Limb (tissue), 2 donors: Measurements from ENCODE around the gene LIN7C.

Experiments
- DNase-seq, 2 donors: peaks; one replicate each; pipeline ENCODE4 v3.0.0-alpha.2; 2016; ENCODE audit errors: extremely low spot score in 2 of 2

Gene LIN7C

DNA sequence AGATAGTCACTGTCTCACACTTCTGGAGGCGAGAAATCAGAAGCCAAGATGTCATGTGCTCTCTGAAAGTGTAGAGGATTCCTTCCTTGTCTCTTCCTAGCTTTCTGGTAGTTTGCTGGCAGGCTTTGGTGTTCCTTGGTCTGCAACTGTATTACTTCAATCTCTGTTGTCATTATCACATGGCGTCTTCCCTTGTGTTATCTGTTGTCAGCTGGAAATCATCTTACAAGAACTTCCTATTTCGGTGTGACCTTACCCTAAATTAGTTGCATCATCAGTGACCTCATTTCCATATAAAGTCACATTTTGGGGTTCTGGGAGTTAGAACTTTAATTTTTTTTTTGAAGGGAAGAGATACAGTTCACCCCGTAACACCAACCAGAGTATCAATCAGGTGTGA is 3.3 kb upstream of the LIN7C start:
- no peak for DNase-seq

DNA sequence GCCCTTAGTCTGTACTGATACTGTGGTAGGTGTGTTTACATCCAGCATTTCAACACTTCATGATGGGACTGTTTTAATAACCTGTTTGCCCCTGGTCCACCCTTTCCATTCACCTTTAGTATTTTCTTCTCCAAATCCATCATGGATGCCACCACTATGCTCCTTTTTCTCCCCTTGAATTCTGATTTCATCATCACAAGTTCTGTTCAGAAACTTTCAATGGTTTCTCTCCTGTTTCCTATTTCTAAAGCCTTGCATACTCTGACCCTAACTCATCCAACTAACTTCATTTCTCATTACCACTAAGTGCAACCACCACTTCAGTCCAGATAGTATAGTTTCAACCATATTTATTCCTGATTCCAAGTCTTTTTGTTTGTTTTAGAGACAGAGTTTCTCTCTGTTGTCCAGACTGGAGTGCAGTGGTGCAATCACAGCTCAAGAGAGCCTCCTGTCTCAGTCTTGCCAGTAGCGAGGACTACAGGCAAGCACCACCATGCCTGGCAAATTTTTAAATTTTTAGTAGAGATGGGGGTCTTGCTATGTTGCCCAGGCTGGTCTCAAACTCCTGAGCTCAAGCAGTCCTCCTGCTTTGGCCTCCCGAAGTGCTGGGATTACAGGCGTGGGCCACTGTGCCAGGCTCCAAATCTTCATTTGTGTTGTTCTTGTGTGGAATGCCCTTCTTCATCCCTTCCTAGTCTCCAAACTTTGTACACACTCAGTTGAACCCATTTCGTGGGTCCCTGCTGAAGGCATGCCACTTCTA is 1.2 kb upstream of the LIN7C start:
- no peak for DNase-seq

DNA sequence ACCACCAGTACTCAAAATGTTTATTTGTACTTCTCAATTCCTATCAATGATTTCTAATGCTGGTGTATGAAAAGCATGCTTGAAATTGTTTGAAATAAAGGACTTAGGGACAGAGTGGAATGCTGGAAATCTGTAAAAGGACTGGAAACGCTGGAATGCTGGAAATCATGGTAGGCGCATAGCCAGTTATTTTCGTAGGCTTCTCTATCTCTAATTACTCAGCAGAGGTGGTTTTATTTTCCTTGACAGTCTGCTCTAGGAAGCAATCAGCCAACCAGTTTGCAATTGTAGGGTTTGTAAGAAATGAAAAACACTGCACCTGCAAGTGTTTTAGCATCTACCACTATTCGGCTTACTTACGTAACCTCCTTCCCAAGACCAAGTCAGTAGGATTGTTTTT is 788 bp downstream of the LIN7C start:
- DNase-seq = no peak

DNA sequence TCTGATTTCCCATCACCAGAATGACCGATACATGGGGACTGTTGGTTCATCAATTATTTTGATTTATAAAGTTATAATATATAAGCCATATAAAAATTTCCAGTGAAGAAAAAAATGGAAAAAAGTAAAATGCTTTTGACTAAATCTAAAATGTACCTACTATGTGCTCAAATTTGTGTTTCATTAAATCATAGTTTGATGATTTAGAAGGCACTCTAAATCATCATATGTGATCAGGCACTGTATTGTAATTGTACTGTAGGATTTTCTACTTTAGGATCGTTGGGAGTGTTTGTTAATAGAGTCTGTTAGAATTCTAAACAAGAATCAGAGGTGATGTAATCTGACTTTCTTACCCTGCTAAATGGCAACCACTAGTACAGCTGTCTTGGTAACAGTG is 2.4 kb downstream of the LIN7C start:
- no peak for DNase-seq

DNA sequence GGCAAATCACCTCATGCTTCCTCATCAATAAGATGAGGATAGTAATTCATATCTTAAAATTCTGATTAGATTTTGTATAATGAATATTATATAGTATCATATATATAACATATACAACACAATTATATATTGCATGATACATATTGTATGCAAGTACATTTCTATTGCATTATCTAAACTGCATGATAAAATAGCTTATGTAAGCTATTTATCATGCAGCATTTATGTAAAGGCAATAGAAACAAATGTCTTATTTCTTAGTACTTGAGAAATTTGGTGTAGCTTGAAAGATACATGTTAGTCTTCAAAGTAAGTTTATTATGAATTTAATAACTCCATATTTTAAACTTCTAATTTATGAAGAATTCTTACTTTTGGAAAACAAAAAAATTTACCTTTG is 5.5 kb downstream of the LIN7C start:
- no peak for DNase-seq

DNA sequence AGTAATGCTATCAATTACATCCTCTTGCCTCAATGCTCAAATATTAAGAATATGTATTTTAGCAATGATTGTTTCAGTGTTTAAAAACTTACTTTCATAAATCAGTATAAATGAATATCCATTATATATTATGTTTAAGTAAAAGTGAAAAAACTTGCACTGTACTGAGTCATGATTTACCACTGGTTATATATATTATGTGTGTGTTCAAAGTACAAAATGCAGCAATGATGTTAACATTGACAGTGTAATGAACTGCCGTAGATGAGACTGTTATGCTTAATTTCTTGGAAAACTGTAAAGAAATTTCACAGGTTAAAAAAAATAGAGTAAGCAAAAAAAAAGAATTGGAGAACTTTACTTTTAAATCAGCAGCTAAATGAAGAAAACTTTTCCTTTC is 8.7 kb downstream of the LIN7C start:
- no peak for DNase-seq

DNA sequence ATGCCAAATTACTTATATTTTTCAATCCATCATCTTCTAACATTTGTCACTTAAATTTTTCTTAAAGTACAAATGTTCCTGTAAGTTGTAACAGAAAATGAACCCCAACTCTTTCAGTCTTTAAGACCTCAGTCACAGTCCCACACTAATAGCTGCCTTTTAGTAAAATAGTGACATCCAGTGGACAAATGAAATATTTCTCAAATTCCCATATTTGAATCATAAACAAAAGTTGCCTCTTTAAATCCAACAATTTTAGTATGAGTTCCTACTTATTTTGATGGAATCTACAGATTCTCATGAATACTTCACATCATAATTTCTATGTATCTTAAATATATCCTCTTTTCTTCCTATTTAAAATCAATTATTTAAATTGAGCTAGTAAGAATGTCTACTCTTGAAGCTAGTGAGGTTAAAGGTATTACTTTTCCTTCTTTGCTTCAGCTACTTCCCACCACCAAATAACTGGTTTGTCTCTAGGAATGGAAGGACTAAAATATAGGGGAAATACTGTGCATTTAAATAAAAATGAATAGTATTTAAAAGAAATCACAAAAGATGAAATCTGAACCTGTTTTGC is 9.2 kb downstream of the LIN7C start:
- no peak for DNase-seq

DNA sequence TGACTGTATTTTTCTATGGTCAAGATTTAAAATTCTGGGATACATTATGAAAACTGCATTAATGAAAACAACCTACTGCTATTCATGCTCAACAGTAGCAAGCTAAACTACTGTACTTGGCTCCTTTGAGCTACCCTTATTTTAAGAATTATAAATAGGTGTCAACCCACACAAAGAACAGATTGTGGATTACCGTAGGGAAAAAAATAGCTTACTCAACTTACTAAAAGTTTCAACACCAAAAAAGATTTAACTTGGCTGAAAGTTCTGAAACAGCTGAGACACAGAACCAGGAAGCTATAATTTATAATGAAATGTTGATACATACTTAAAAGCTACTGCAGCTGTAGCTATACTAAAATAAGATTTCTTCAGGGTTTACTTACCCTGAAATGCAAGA is 10.1 kb downstream of the LIN7C start:
- no peak for DNase-seq

DNA sequence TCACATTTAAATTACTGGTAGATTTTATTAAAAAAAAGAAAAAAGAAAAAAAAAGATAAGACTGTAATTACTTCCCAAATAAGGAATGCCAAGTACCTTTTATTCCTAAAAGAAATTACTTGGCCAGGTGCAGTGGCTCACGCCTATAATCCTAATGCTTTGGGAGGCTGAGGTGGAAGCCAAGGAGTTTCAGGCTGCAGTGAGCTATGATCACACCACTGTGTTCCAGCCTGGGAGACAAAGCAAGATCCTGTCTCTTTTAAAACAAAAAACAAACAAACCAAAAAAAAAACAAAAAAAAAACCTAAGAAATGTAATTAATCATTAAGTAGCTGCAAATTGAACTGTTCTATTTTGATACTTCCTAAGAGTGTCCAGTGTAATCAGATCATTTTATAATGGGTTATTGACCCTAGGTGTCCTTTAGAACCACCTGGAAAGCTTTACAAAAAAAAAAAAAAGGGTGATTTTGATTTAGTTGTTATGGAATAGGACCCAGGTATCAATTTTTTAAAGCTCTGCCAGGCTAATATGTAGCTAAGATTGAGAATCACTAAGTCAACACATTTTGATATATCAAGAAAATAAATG is 10.8 kb downstream of the LIN7C start:
- DNase-seq = no peak

DNA sequence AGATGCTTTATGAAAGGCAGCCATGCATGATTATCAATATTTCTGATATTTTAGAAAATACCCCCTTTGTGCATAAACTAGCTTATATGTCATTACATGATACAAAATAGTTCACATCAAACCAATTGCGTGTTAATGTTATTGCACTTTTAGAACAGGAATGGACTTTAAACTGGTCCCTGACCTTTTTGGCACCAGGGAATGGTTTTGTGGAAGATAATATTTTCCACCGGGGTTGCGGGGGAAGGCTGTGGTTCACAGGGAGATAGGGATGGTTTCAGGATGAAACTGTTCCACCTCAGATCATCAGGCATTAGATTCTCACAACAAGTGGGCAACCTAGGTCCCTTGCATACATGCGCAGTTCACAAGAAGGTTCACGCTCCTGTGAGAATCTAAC is 17.5 kb downstream of the LIN7C start:
- no peak for DNase-seq

DNA sequence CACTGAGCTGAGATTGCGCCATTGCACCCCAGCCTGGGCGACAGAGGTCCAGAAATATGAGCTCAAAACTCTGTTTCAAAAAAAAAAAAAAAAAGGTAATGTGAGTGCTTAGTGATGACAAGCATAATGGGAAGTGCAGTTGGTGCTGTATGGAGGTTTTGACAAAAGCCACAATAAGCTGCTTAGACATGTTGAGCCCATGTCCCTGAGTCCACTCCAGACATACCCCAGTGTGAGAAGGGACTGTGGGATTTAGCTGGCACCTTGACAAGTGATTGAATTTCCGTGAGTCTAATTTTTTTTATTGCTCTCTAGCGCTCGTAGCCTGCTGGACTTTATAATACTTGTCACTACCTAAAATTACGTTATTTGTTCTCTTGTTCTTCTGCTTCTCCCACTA is 18.9 kb downstream of the LIN7C start:
- DNase-seq = no peak

DNA sequence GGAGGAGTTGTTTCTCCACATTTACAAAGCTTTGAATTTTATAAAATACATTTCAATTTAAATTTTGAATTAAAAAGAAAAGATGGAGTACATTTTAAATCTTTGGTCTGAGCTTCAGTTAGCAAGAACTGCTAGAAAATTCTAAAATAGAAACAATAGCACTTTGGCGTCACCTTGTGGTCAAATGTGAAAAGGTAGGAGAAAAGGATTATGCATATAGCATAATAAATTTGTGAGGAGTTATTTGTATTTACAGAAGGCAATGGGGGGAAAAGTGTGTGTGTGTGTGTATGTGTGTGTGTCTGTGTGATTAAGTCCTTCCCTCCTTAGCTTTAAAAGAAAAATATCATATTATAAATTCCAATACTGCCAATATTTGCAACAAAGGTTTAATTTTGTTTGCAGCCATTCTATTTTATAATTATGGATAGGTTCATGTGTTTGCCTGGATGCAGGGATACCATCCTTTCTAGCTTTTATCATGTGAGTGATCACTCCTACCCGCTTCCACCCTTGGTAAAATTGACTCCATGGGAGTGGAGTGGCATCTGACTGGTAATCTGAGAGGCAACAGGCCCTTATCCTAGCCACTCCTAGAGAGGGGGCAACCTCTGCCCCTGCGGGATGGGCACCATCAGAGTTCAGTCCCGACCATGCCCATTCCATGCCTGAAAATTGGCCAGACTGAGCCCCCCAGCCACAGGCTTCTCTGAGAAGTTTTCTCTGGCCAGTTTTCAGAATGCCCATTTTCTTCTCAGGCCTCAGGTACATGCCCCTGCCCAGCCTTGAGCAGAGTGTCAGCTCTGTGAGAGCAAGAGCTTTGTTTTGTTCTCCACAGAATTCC is 20.4 kb downstream of the LIN7C start:
- DNase-seq = peak in 1 of 2 donors; percentile 80

DNA sequence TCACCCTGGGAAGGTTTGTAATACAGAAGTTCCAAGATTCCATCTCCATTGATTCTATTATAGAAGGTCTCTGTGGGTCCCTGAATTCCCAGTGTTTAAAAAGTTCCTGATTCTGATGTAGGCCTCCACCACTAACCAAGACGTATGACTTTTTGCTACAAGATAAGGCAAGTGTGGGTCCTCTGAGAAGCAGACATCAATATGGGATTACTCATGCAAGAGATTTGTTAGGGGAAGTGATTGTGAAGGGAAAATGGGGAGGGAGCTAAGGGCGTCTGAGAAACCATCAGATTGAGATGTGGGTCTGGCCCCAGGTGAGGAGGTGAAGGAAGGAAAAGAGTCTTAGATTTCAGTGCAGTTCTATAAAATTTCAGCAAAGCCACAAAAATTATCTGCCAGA is 23.8 kb downstream of the LIN7C start:
- no peak for DNase-seq

DNA sequence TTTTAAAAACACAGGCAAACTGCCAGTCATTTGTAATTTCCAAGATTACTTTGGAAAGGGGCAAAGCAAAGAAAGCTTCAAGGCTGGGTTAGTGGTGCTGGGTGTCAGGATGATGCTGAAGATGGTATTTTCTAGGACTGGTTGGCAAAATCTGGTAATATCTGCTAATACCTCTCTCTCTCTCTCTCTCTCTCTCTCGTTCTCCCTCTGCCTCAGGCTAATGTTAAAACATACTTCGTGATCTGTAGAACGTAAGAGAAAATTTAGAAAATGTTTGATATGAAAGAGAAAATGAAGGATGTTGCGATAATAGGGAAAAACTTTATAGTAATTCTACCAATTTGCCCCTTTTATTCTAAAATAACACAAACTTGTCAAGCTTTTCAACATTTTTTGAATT is 24.6 kb downstream of the LIN7C start:
- DNase-seq = no peak

DNA sequence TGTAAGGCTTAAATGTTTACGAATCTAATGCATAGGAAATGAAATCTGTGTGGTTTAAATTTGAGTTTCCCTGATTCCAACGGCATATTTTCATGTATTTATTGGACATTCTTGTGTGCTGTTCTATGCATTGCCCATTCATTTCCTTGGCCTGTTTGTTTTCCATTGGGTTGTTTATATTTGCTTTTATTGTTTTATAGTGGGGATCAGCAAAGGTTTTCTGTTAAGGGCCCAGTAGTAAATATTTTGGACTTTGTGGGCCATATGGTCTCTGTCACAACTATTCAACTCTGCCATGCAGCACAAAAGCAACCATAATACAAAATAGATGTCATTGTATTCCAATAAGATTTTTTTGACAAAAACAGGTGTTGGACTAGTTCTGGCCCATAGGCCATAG is 28.7 kb downstream of the LIN7C start:
- no peak for DNase-seq

DNA sequence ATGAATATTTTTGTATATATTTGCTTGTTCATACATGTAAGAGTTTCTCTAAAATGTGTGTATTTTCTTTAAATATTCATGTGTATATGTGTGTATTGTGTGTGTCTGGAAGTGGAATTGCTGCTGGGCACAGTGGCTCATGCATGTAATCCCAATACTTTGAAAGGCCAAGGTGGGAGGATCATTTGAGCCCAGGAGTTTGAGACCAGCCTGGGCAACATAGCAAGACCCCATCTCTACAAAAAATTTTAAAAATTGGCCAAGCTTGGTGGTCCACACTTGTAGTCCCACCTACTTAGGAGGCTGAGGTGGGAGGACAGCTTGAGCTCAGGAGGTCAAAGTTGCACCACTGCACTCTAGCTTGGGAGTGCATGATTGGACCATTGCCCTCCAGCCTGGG is 29.3 kb downstream of the LIN7C start:
- DNase-seq = no peak

DNA sequence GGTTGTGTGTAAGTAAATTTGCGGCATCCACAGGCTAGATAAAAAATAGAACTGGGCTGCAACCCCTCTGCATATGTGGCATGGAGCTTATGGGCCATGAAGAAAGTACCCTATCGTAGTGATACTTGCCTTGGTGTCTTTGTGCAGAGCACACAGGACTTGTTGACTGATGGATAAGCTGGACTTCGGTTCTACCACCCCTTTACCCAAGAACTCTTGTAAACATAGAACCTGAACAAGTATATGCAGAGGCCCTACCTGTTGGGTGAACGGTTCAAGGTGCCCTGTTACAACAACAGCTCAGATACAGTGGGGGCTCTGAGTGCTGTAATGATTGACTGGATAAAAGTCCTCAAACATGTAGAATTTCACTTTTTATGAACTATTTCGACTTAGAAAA is 30.9 kb downstream of the LIN7C start:
- no peak for DNase-seq

DNA sequence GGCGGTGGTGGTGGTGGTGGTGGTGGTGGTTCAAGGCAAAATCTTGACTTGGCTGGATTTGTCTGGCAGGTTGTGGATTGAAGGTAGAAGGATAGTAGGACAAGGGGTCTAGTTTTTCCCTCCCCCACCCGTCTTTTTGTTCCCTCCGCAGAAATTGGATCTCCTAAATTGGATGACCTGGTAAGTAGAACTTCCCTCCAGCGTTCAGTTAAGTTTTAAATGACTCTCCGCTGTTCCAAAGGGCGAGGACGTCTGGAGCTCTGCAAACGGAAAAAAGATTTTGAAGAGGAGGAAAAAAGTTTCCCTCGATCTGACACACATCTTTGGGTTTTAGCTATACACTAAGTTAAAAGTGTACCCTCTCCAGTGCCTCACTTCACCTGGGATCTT is 33.6 kb downstream of the LIN7C start:
- DNase-seq = no peak

DNA sequence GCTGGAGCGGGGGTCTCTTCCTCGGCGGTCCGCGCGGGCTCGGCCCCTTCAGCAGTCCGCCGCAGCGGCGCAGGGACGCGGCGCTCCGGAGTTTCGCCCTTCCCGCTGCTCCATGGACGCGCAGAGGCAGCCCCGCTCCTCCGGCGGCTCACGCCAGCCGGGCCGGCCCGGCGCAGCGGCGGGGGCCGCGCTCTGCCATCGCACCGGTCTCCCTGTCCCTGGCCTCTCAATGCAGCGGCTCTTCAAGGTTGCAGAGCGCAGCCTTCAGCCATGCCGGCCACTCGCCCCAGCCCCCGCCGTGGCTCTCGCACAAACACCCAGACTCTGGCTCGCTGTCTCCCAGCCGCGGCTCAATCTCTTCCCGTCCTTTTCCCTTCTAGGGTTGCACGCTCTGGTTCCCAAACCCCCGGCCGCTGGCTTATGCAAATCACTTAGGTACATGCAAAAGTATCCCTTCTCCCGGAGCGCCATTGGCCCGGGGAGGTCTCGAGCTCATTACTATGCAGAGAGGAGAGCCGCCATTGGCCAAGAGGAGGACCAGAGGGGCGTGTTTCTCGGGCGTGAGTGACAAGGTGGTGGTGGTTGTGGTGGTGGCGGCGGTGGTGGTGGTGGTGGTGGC is 34.1 kb downstream of the LIN7C start, which contains the start of gene LGR4:
Gene LGR4, minus strand, starts transcription at position 393 of the 619 bp plus-strand sequence. CDS start 488 bp downstream, outside the sequence.
- peak; percentile 92 to 93 for DNase-seq

DNA sequence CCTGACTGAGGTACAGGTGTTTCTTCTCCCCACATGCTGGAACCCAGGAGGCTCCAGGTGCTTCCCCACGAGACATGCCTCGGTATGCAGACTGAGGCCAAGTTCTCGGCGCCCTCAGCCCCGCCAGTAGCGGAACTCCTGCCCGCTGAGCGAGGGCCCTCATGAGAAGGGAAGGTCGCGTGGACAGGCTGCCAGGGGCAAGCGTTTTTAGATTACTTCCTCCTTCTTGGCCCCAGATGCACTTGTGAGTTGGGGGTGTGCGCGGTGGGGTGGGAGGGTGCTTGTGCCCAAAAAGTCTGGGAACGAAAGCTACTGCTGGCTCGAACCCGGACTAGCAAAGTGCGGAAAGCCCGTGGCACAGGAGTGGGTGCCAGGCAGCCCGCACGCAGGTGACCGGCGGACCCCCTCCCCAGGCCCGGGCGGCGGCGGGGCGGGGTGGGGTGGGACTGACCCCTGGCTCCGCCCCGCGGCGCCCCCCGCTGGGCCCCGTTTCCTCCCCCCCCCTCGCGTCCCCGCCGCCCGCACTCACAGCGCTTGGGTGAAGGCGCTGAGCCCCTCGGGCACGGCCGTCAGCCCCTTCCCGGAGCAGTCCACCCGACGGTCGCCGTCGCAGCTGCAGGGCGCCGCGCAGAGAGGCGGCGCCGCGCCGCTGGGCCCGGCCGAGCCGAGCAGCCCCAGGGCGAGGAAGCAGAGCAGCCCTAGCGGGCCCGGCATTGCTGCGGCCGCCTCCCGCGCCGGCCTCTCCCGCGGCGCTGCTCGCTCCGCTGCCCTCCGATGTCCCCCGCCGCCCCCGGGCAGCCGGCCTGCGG is 34.8 kb downstream of the LIN7C start:
- DNase-seq = peak in 1 of 2 donors; percentile 83
